Measurements from ENCODE around the gene PDLIM4. TPM values are rescaled to one million over a fixed set of nuclear protein-coding genes. Genes with fewer than 3 reads are reported as not detected.

The PDLIM4 gene
- total RNA-seq, 2 experiments from 2014 or later = not detected

GRCh38 chr5:132305420-132305819, 47.9 kb downstream of the PDLIM4 start:
- H3K4me3 ChIP-seq (ENCODE audit: low read depth, low read length, poor library complexity, severe bottlenecking) = no peak overlapping the region
- intact Hi-C loops (cut with micrococcal nuclease; ENCODE audit: unreplicated experiment) = no loop called here
- no peaks in the 10 kb centered on the region for H3K79me2 ChIP-seq (ENCODE audit: insufficient read depth, low read depth, low read length)
- H3K9me2 ChIP-seq (ENCODE audit: insufficient read depth, low read length) = no peaks in the 10 kb centered on the region
- H3K4me2 ChIP-seq (ENCODE audit: low read length) = no peak overlapping the region
- ChIA-PET CTCF (ENCODE audit: unreplicated experiment) (no interaction called here), POLR2A (no interaction called here)
- no TSS peak for BruUV-seq (replicated peaks)
- H3K27ac ChIP-seq (ENCODE audit: low read depth, low read length, poor library complexity, severe bottlenecking) = no peak overlapping the region
- no peaks in the 10 kb centered on the region for H3K36me3 ChIP-seq (ENCODE audit: insufficient read depth, low read length)
- H3K9me3 ChIP-seq (ENCODE audit: low read length) = no peaks in the 10 kb centered on the region
- no peaks in the 10 kb centered on the region for H3K4me1 ChIP-seq (ENCODE audit: insufficient read depth, low read length, poor library complexity, severe bottlenecking)
- no peak for DNase-seq (ENCODE audit: low spot score)
- H4K20me1 ChIP-seq (ENCODE audit: insufficient read depth, low read length) = no peaks in the 10 kb centered on the region
- H2AFZ ChIP-seq (ENCODE audit: low read length) = no peak overlapping the region
- TF ChIP-seq, protein P1, sequence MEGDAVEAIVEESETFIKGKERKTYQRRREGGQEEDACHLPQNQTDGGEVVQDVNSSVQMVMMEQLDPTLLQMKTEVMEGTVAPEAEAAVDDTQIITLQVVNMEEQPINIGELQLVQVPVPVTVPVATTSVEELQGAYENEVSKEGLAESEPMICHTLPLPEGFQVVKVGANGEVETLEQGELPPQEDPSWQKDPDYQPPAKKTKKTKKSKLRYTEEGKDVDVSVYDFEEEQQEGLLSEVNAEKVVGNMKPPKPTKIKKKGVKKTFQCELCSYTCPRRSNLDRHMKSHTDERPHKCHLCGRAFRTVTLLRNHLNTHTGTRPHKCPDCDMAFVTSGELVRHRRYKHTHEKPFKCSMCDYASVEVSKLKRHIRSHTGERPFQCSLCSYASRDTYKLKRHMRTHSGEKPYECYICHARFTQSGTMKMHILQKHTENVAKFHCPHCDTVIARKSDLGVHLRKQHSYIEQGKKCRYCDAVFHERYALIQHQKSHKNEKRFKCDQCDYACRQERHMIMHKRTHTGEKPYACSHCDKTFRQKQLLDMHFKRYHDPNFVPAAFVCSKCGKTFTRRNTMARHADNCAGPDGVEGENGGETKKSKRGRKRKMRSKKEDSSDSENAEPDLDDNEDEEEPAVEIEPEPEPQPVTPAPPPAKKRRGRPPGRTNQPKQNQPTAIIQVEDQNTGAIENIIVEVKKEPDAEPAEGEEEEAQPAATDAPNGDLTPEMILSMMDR (conservative IDR thresholded peaks at IDR 0.05; ENCODE audit: low read length) = no peak
- TF ChIP-seq EZH2phosphoT487 (IDR thresholded peaks at IDR 0.05; ENCODE audit: borderline replicate concordance, low read depth, low read length) = no peak

GRCh38 chr5:132308701-132309100, 51.2 kb downstream of the PDLIM4 start:
- Histone ChIP-seq H4K20me1 (ENCODE audit: insufficient read depth, low read length) (no peaks in the 10 kb centered on the region), H3K4me3 (ENCODE audit: low read depth, low read length, poor library complexity, severe bottlenecking) (no peak overlapping the region), H3K79me2 (ENCODE audit: insufficient read depth, low read depth, low read length) (no peaks in the 10 kb centered on the region), H3K9me2 (ENCODE audit: insufficient read depth, low read length) (no peaks in the 10 kb centered on the region), H3K4me1 (ENCODE audit: insufficient read depth, low read length, poor library complexity, severe bottlenecking) (no peaks in the 10 kb centered on the region), H3K36me3 (ENCODE audit: insufficient read depth, low read length) (no peaks in the 10 kb centered on the region), H3K9me3 (ENCODE audit: low read length) (no peaks in the 10 kb centered on the region), H2AFZ (ENCODE audit: low read length) (no peak overlapping the region), H3K27ac (ENCODE audit: low read depth, low read length, poor library complexity, severe bottlenecking) (no peak overlapping the region), H3K4me2 (ENCODE audit: low read length) (no peak overlapping the region)
- intact Hi-C loops (cut with micrococcal nuclease; ENCODE audit: unreplicated experiment) = no loop called here
- no peak for DNase-seq (ENCODE audit: low spot score)
- ChIA-PET POLR2A (interaction anchor here (1.0 kb wide), 1 partner anchor 11 kb away, joined by 3 read pairs; no protein-coding TSS in a partner anchor), CTCF (ENCODE audit: unreplicated experiment) (no interaction called here)
- TF ChIP-seq, protein P1 (conservative IDR thresholded peaks at IDR 0.05; ENCODE audit: low read length) = no peak
- no peak for TF ChIP-seq EZH2phosphoT487 (IDR thresholded peaks at IDR 0.05; ENCODE audit: borderline replicate concordance, low read depth, low read length)
- BruUV-seq (replicated peaks) = no TSS peak

DNA sequence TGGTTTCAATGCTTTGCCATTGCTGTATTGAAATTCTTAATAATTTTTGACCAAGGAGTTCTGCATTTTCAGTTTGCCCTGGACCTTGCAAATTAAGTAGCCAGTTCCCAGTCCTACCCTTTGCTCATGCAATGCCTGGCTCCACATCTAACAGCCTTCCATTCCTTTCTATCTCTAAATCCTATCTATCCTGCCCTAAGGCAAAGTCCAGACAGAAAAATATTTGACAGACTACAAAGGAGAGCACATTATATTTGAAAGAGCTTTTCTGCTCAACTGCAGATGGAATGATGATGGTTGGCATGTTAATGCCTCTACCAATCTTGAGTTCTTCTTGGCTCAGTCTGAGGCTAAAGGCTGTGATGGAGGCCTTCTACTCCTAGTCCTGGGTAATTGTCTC, 52.2 kb downstream of the PDLIM4 start:
- H3K4me2 ChIP-seq (ENCODE audit: low read length) = no peak overlapping the region
- DNase-seq (ENCODE audit: low spot score) = no peak
- H3K79me2 ChIP-seq (ENCODE audit: insufficient read depth, low read depth, low read length) = no peaks in the 10 kb centered on the region
- no peaks in the 10 kb centered on the region for H3K36me3 ChIP-seq (ENCODE audit: insufficient read depth, low read length)
- no peaks in the 10 kb centered on the region for H4K20me1 ChIP-seq (ENCODE audit: insufficient read depth, low read length)
- no TSS peak for BruUV-seq (replicated peaks)
- intact Hi-C loops (cut with micrococcal nuclease; ENCODE audit: unreplicated experiment) = no loop called here
- no peak overlapping the region for H2AFZ ChIP-seq (ENCODE audit: low read length)
- no peak for TF ChIP-seq EZH2phosphoT487 (IDR thresholded peaks at IDR 0.05; ENCODE audit: borderline replicate concordance, low read depth, low read length)
- TF ChIP-seq, protein P1 (conservative IDR thresholded peaks at IDR 0.05; ENCODE audit: low read length) = no peak
- H3K4me3 ChIP-seq (ENCODE audit: low read depth, low read length, poor library complexity, severe bottlenecking) = no peak overlapping the region
- ChIA-PET POLR2A (no interaction called here), CTCF (ENCODE audit: unreplicated experiment) (no interaction called here)
- no peaks in the 10 kb centered on the region for H3K4me1 ChIP-seq (ENCODE audit: insufficient read depth, low read length, poor library complexity, severe bottlenecking)
- no peak overlapping the region for H3K27ac ChIP-seq (ENCODE audit: low read depth, low read length, poor library complexity, severe bottlenecking)
- H3K9me2 ChIP-seq (ENCODE audit: insufficient read depth, low read length) = no peaks in the 10 kb centered on the region
- H3K9me3 ChIP-seq (ENCODE audit: low read length) = no peaks in the 10 kb centered on the region

All from OCI-LY7 (cell line).